ENCODE data around the gene ABHD4.

Gene ABHD4

GRCh38 chr14:22560662-22561365 is 37.3 kb upstream of the ABHD4 start:
- Histone ChIP-seq H2AFZ (ENCODE audit: low read depth, low read length) (no peak overlapping the region), H4K20me1 (ENCODE audit: insufficient read depth, low read length) (peaks cover 2% of the 10 kb centered on the region; the same call in 1 of the 2 replicates), H3K9me3 (ENCODE audit: insufficient read depth, low read length) (no peaks in the 10 kb centered on the region), H3K4me1 (ENCODE audit: low read length) (peaks cover 28% of the 10 kb centered on the region), H3K9ac (ENCODE audit: low read length) (no peak overlapping the region), H3K27ac (ENCODE audit: low read length) (no peak overlapping the region), H3K36me3 (replicated peaks; ENCODE audit: low read depth, low read length) (peaks cover 20% of the 10 kb centered on the region), H3K4me2 (ENCODE audit: low read length) (no peak overlapping the region), H3K79me2 (ENCODE audit: low read length) (peaks cover 3% of the 10 kb centered on the region; the same call in 1 of the 2 replicates), H3K4me3 (ENCODE audit: low read length) (no peak overlapping the region), H3K27me3 (ENCODE audit: low read depth, low read length) (no peaks in the 10 kb centered on the region)
- TF ChIP-seq CTCF (IDR thresholded peaks at IDR 0.05; ENCODE audit: low read depth, low read length) (no peak), EZH2phosphoT487 (IDR thresholded peaks at IDR 0.05; ENCODE audit: low read depth) (no peak)

GRCh38 chr14:22561366-22561660 is 36.8 kb upstream of the ABHD4 start:
- Histone ChIP-seq H3K4me1 (ENCODE audit: low read length) (peaks cover 29% of the 10 kb centered on the region), H3K79me2 (ENCODE audit: low read length) (peaks cover 7% of the 10 kb centered on the region; the same call in 1 of the 2 replicates), H3K27me3 (ENCODE audit: low read depth, low read length) (no peaks in the 10 kb centered on the region), H3K4me2 (ENCODE audit: low read length) (no peak overlapping the region), H3K27ac (ENCODE audit: low read length) (no peak overlapping the region), H3K9ac (ENCODE audit: low read length) (no peak overlapping the region), H3K4me3 (ENCODE audit: low read length) (no peak overlapping the region), H3K36me3 (replicated peaks; ENCODE audit: low read depth, low read length) (peaks cover 24% of the 10 kb centered on the region), H4K20me1 (ENCODE audit: insufficient read depth, low read length) (peaks cover 5% of the 10 kb centered on the region; the same call in 1 of the 2 replicates), H2AFZ (ENCODE audit: low read depth, low read length) (no peak overlapping the region), H3K9me3 (ENCODE audit: insufficient read depth, low read length) (no peaks in the 10 kb centered on the region)
- no peak for TF ChIP-seq EZH2phosphoT487 (IDR thresholded peaks at IDR 0.05; ENCODE audit: low read depth)
- no peak for TF ChIP-seq CTCF (IDR thresholded peaks at IDR 0.05; ENCODE audit: low read depth, low read length)

- Histone ChIP-seq H3K36me3 (replicated peaks; ENCODE audit: low read depth, low read length) (peaks cover 27% of the 10 kb centered on the region), H3K9me3 (ENCODE audit: insufficient read depth, low read length) (no peaks in the 10 kb centered on the region), H3K27me3 (ENCODE audit: low read depth, low read length) (no peaks in the 10 kb centered on the region), H3K79me2 (ENCODE audit: low read length) (peaks cover 8% of the 10 kb centered on the region), H3K4me3 (ENCODE audit: low read length) (no peak overlapping the region), H4K20me1 (ENCODE audit: insufficient read depth, low read length) (peaks cover 5% of the 10 kb centered on the region; the same call in 1 of the 2 replicates), H3K4me1 (ENCODE audit: low read length) (peaks cover 31% of the 10 kb centered on the region), H3K9ac (ENCODE audit: low read length) (no peak overlapping the region), H3K4me2 (ENCODE audit: low read length) (no peak overlapping the region), H2AFZ (ENCODE audit: low read depth, low read length) (no peak overlapping the region), H3K27ac (ENCODE audit: low read length) (no peak overlapping the region)
- TF ChIP-seq CTCF (IDR thresholded peaks at IDR 0.05; ENCODE audit: low read depth, low read length) (no peak), EZH2phosphoT487 (IDR thresholded peaks at IDR 0.05; ENCODE audit: low read depth) (no peak)
Observed at GRCh38 chr14:22561661-22562579, 36.2 kb upstream of the ABHD4 start.

- no peak overlapping the region for H3K9ac ChIP-seq (ENCODE audit: low read length)
- H2AFZ ChIP-seq (ENCODE audit: low read depth, low read length) = no peak overlapping the region
- no peak overlapping the region for H3K4me3 ChIP-seq (ENCODE audit: low read length)
- TF ChIP-seq EZH2phosphoT487 (IDR thresholded peaks at IDR 0.05; ENCODE audit: low read depth) (no peak), CTCF (IDR thresholded peaks at IDR 0.05; ENCODE audit: low read depth, low read length) (no peak)
- H3K9me3 ChIP-seq (ENCODE audit: insufficient read depth, low read length) = no peaks in the 10 kb centered on the region
- H3K27ac ChIP-seq (ENCODE audit: low read length) = no peak overlapping the region
- peaks cover 26% of the 10 kb centered on the region for H3K4me1 ChIP-seq (ENCODE audit: low read length)
- no peaks in the 10 kb centered on the region for H3K27me3 ChIP-seq (ENCODE audit: low read depth, low read length)
- H3K4me2 ChIP-seq (ENCODE audit: low read length) = no peak overlapping the region
- H3K79me2 ChIP-seq (ENCODE audit: low read length) = peaks cover 25% of the 10 kb centered on the region
- peaks cover 5% of the 10 kb centered on the region; the same call in 1 of the 2 replicates for H4K20me1 ChIP-seq (ENCODE audit: insufficient read depth, low read length)
- peaks cover 41% of the 10 kb centered on the region for H3K36me3 ChIP-seq (replicated peaks; ENCODE audit: low read depth, low read length)
Observed at GRCh38 chr14:22563987-22564386, 34.1 kb upstream of the ABHD4 start.

All from OCI-LY3 (cell line).